ENCODE data around the gene LEKR1.
"Not testable (repeated sequence)": the region's sequence is repeated elsewhere in the genome, so short reads cannot be mapped to it uniquely, and the experiment has no call there.

LEKR1 gene

GRCh38 chr3:156838035-156838434, 11.9 kb downstream of the LEKR1 start:
- DNase-seq = no peak

DNA sequence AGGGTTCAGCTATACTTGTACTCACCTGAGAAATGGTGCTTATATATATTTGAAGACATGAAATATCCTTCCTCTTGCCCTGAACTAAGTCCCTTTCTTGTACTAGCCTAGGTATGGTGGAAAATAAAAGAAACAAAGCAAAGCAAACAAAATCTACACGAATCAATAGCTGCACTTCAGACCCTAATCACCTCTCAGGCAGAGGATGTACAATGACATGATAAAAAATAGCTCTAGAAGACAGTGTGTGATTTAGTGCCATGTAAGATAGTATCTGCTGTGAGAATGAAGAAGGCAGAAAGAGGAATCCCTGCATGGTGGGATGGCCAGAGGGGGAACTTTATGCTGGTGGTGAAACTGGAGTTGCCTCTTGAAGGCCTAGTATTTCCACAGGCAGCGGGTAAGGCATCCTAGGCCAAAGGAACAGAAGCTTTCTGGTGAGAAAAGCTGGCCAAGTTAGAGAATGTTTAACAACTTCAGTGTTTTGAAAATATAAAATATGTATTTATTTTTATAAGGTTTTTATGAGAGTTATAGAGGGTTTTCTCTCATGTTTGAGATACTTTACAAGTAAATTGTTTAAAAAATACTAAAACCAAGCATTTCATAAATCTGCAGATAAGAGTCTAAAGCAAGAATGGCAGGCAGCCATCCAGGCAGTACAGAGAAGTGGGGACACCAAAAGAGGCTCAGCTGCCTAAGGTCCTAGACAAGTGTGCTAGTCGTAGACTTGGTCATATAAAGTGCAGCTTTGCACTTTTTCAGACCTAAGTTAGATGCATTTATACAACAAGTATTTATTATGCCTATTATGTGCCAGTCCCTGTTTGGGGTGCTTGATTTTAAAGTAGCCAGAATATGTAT, 14.9 kb downstream of the LEKR1 start:
- DNase-seq = no peak

- no peak for DNase-seq
Observed at GRCh38 chr3:156843071-156843808, 17.1 kb downstream of the LEKR1 start.

- no peak for DNase-seq
Observed at GRCh38 chr3:156847752-156848448, 21.7 kb downstream of the LEKR1 start.

DNA sequence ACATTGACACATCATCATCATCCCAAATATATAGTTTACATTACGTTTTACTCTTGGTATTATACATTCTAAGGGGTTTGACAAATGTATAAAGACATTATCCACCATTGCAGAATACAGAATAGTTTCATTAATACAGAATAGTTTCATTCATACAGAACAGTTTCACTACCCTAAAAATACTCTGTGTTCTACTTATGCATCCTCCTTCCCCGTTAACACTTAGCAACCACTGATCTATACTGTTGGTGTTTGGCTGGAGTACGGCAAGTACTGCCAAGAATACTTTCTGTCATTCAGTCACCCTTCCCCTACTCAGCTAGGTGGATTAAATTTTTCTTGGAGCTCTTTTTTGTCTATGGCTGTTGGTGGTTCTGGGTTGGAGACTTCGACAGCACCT, 33.4 kb downstream of the LEKR1 start:
- DNase-seq = no peak

- DNase-seq = no peak
Observed at GRCh38 chr3:156860873-156861272, 34.7 kb downstream of the LEKR1 start.

DNA sequence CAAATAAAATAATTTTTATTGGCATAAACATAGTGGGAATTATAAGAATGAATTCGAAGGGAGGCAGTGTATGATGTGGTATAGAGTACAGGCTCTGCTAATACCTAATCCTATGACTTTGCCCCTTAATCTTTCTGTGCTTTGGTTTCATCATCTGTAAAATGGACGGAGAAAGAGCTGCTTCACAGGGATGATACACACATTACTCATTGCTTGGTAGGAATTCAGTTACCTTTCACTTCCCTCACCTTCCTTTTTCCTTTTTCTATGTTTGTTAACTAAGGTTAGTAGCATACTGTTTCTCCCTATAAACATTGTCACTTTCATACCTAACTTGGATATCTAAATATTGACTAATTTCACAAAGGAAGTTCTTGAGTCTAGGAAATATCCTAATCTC, 36.2 kb downstream of the LEKR1 start:
- no peak for DNase-seq

DNA sequence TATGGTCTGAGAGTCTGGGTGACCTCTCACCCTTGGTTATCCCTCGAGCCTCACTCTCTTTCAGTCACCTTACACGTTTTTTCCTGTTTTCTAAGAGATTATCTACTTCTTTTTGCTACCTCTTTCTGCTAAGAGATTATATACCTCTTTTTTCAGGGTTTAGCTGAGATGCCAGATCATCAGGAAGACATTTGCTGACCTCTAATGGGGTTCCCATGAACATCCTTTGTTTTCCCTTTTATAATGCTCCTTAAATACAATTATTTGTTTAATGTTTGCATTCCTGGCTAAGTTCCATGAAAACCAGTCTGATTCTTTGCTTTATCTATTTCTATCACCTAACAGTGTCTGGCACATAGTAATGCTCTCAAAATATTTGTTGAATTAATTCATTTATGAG, 39.6 kb downstream of the LEKR1 start:
- no peak for DNase-seq

DNA sequence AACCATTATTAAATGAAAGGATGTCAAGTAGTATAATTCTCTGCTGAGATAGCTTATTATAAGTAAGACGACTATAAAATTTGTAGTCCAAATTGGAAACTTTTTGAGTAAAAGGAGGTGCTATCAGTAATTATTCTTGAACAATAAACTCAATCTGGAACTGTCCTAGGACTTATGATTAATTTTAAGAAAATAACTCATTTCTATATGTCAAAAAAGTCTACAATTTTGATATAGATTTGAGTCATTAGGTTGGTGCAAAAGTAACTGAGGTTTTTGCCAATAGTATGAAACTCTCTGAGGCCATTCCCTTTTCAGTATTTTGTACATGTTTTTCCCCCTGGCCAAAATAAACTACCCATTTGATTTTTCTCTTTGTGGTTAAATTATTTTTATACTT, 41.0 kb downstream of the LEKR1 start:
- no peak for DNase-seq

DNA sequence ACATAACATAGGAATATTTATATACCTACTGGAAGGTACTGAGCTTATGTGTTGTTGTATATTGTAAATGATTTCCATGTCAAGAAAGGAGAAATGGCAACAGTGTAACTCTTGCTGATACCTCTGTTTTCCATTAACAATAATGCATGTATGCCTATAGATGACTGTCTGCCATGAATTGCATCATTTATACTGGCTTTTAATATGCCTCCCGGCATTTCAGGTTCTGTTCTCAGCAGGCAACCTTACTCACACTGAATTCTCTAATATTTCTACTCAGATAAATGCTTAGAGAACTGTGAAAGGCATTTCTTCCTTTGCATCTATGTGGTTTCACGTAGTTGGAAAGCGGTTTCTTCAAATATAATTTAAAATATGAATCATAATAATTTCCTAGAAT, 41.8 kb downstream of the LEKR1 start:
- DNase-seq = no peak

GRCh38 chr3:156873906-156874305, 47.8 kb downstream of the LEKR1 start:
- DNase-seq = no peak

DNA sequence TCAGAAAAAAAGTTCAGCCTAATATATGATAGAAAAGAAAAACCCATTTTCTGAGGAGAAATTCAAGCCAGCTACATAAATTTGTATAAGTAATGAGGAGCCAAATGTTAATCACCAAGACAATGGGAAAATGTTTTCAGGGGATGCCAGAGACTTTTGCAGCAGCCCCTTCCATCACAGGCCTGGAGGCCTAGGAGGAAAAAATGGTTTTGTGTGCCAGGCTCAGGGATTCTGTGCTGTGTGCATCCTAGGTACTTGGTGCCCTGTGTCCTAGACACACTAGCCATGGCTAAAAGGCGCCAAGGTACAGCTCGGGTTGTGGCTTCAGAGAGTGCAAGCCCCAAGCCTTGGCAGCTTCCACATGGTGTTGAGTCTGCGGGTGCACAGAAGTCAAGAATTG, 53.3 kb downstream of the LEKR1 start:
- not testable (repeated sequence) for DNase-seq

GRCh38 chr3:156885761-156886160, 59.6 kb downstream of the LEKR1 start:
- DNase-seq = no peak

DNA sequence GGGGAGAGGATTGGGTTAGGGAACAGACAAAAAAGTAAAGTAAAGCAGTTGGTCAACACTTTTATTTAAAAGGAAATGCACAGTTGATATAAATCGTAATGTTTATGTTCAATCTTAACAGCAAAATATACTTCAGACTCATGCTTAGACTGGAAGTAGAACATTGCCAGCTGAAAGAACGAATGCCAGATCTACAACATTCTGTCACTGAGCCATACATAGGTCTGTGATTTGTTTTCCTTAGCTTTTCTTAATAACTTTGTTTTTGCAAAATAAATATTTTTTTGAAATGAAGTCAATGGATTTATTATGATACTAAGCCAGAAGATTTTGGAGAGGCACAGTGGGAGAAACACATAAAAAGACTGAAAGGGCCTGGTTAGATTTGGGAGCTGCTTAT, 62.0 kb downstream of the LEKR1 start:
- no peak for DNase-seq

DNA sequence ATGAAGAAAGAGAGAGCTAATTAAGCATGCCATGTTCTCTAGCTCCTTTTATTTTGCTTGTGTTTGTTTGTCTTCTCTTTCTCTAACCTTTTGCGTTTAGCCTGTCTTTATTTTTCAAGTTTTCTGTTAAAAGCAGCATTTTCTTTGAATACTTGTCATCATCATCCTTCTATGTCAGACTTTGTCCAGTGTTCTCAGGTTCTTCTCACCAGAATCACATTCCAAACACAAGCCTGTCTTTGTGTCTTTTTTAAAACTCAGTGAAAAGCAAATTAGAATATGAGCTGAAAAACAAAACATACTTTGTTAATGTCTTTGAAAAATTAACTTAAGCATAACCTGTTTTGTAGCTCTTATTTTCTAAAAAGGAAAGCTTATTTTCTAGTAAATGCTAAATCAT, 62.4 kb downstream of the LEKR1 start:
- DNase-seq = no peak

DNA sequence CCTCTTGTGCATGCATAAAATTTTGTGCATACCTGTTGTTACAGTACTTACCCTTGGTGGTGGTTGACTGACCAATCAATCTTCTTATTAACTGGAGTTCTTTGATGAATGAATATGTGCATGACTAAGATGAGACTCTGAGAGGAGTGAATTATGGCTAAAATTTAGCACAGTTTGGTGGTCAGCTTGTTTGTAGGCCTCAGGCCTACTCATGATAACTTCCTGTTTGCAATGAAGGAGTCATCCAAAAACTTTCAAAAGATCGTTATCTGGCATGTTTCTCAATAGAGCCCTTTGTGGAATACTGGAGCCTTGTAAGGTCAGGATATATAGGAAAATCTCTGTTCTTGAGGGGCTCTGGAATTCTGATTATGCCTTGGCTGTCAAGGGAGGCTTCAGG, 66.5 kb downstream of the LEKR1 start:
- DNase-seq = no peak

GRCh38 chr3:156895374-156895773, 69.2 kb downstream of the LEKR1 start:
- DNase-seq = not testable (repeated sequence)

DNA sequence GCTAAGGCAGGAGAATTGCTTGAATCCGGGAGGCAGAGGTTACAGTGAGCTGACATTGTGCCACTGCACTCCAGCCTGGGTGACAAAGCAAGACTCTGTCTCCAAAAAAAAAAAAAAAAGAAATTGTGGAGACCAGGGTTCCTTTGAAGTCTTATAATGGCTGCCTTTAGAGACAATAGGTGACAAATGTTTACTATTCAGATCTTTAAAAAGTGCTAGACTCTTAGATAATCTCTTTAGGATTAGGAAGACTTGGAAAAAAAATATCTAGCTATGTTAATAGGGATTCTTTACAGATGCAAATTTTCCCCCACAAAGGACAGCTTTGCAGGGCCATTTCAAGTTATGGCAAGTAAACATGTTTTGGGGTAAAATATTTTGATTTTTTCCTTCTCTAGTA, 71.7 kb downstream of the LEKR1 start:
- DNase-seq = not testable (repeated sequence)

GRCh38 chr3:156898296-156898880, 72.2 kb downstream of the LEKR1 start:
- no peak for DNase-seq

- DNase-seq = no peak
Observed at GRCh38 chr3:156899951-156900350, 73.8 kb downstream of the LEKR1 start.

DNA sequence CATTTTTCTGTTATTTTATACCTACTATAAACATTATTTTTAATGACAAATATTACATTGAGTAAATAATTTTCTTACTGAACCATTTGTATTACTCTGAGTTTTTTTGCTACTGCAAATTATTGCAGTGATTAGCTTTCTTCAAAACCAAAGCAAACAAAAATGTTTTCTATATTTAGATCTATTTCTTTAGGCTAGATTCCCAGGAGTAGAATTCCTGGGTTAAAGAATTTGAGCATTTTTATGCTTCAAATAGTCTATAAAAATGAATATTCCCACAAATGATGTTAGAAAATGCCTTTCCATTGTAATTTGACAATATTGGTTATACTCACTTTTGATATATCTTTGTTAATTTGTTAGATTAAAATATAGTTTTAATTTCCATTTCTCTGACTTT, 76.8 kb downstream of the LEKR1 start:
- no peak for DNase-seq

DNA sequence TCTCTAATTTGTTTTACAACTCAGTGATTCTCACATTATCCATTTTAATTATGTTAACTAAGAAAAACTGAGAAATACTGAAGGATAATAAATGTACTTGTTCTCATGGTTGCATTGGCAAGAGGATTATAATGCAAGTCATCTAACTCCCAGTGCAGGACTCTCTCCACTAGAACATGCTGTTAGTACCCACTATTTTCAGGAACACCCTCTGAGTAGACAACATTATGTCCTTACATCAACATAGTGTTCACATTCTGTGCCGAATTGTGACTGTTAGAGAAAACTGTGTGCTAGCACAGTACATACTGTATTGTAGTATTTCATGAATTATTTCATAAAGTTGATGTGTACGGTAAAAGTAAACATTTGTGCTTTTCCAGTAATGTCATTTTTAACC, 80.1 kb downstream of the LEKR1 start:
- DNase-seq = no peak

- no peak for DNase-seq
Observed at GRCh38 chr3:156908398-156908797, 82.2 kb downstream of the LEKR1 start.
